Measurements from ENCODE around the gene ADRA1B.

DNA sequence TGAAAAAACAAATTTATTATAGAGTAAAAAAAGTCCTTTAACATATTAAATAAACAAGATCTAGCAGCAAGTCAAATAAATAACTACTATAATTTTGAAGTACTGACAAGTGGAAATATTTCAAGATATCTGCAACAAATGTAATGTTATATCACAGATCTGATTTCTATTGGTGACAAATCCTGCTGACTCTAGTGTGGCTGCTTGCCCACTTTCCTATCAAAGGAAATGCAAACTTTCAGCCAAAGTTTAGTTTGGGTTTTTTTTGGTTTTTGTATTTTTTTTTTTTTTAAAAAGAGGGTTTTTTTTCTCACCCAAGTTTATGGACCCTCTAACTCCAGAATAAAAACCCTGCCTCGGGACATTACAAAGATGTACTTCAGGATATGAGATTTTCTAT is 12.9 kb downstream of the ADRA1B start:
- TF ChIP-seq POLR2A (IDR thresholded peaks at IDR 0.05; ENCODE audit: low read depth, low read length) = no peak
- no peak for TF ChIP-seq POLR2AphosphoS5 (IDR thresholded peaks at IDR 0.05; ENCODE audit: low read depth, low read length)
- TF ChIP-seq TAF1 (IDR thresholded peaks at IDR 0.05; ENCODE audit: borderline replicate concordance, low read depth, low read length) = no peak

Data from GM12892 (cell line).